Right lobe of liver (tissue), 4 donors: Measurements from ENCODE around the gene ACTA1.

Experiments
- POLR2A ChIP-seq: fragments of 450-650 bp; IDR thresholded peaks from one replicate; pipeline ENCODE4 v1.6.1; 2017; ENCODE audit warnings: antibody characterized with exemption, mild to moderate bottlenecking
- TF ChIP-seq, protein P1 (sequence below), 4 donors: fragments of 200-600 bp in 3 of 4; fragments of 450-650 bp in 1 of 4; IDR thresholded peaks; one replicate each; pipeline versions ENCODE4 v1.5.1 to v1.8.0; 2016 to 2022; ENCODE audit warnings: antibody characterized with exemption in 4 of 4, mild to moderate bottlenecking in 2 of 4
- donor health status: DM: no; HTN: no; CAD: no.
- donor health status: DM: no; HTN: no; CAD: no.
- donor health status: DM: no; HTN: yes; CAD: no.

GRCh38 chr1:229445828-229446227 is 11.9 kb upstream of the ACTA1 start:
- no peak for TF ChIP-seq POLR2A
- TF ChIP-seq, protein P1, sequence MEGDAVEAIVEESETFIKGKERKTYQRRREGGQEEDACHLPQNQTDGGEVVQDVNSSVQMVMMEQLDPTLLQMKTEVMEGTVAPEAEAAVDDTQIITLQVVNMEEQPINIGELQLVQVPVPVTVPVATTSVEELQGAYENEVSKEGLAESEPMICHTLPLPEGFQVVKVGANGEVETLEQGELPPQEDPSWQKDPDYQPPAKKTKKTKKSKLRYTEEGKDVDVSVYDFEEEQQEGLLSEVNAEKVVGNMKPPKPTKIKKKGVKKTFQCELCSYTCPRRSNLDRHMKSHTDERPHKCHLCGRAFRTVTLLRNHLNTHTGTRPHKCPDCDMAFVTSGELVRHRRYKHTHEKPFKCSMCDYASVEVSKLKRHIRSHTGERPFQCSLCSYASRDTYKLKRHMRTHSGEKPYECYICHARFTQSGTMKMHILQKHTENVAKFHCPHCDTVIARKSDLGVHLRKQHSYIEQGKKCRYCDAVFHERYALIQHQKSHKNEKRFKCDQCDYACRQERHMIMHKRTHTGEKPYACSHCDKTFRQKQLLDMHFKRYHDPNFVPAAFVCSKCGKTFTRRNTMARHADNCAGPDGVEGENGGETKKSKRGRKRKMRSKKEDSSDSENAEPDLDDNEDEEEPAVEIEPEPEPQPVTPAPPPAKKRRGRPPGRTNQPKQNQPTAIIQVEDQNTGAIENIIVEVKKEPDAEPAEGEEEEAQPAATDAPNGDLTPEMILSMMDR (IDR thresholded peaks at IDR 0.05): no peak
